Measurements from ENCODE around the gene PRKAG2.

- no peak for TF ChIP-seq CTCF (IDR thresholded peaks at IDR 0.05)
- no peak for TF ChIP-seq EP300 (IDR thresholded peaks at IDR 0.05)
- no peak for TF ChIP-seq POLR2A (IDR thresholded peaks at IDR 0.05)
- no peak for TF ChIP-seq POLR2AphosphoS5 (IDR thresholded peaks at IDR 0.05)
Measured at GRCh38 chr7:151686826-151687225, 190.1 kb downstream of the PRKAG2 start.
